Measurements from ENCODE around the gene P2RX7. TPM values are rescaled to one million over a fixed set of nuclear protein-coding genes. Genes with fewer than 3 reads are reported as not detected.

P2RX7 gene
- total and polyA plus RNA-seq, 9 of the 15 experiments (the other 6 are each of a cell fraction or from before 2014, with no cell fraction given): 0.04 to 0.65 (median 0.30) TPM

- TF ChIP-seq ZNF431 (CRISPR knock-in tag; IDR thresholded peaks at IDR 0.05) (no peak), ZBTB17 (CRISPR knock-in tag; IDR thresholded peaks at IDR 0.05) (no peak), ATF7 (IDR thresholded peaks at IDR 0.05) (peak; percentile 71), CCNT2 (IDR thresholded peaks at IDR 0.05; ENCODE audit: borderline replicate concordance, extremely low read depth, insufficient read length, low read depth, low read length) (no peak), NCOA1 (IDR thresholded peaks at IDR 0.05; ENCODE audit: low read depth) (no peak), CHD7 (IDR thresholded peaks at IDR 0.05; ENCODE audit: low read depth, low read length) (no peak), LCOR (CRISPR knock-in tag; IDR thresholded peaks at IDR 0.05) (no peak), ESRRA (IDR thresholded peaks at IDR 0.05; ENCODE audit: borderline replicate concordance, low read depth) (peak; percentile 97), TAL1 (IDR thresholded peaks at IDR 0.05) (no peak), HINFP (tag; conservative IDR thresholded peaks at IDR 0.05; ENCODE audit: low read depth) (no peak), SREBF2 (CRISPR knock-in tag; IDR thresholded peaks at IDR 0.05) (no peak)
These were observed 22.3 kb upstream of the P2RX7 start (continued) for GRCh38 chr12:121110211-121110940.
